HG02981 (cell line): ENCODE measurements around the gene TRIM43B.
A peak's percentile ranks its signal among the peaks of the same experiment; 100 is the strongest.
"Not testable (repeated sequence)": the region's sequence is repeated elsewhere in the genome, so short reads cannot be mapped to it uniquely, and the experiment has no call there.

Experiments used
- ATAC-seq: cut with Tn5 transposase; IDR thresholded peaks from one replicate; pipeline ENCODE4 v1.9.1; 2021; ENCODE audit warnings: mild to moderate bottlenecking, moderate library complexity; ENCODE audit not compliant: unreplicated experiment

The TRIM43B gene

GRCh38 chr2:95484654-95485053 is at the start of gene TRIM43B:
TSS of gene TRIM43B (minus strand) at chr2:95484754. CDS start at chr2:95482714, 2,040 bp downstream.
- ATAC-seq: not testable (repeated sequence)

GRCh38 chr2:95531254-95531771 is 46.8 kb upstream of the TRIM43B start:
- no peak for ATAC-seq

GRCh38 chr2:95530734-95531133 is 46.2 kb upstream of the TRIM43B start:
- ATAC-seq: peak; percentile 58

GRCh38 chr2:95526360-95527341 is 42.1 kb upstream of the TRIM43B start:
- ATAC-seq: peak; percentile 63

GRCh38 chr2:95525294-95526035 is 40.9 kb upstream of the TRIM43B start:
- no peak for ATAC-seq

- ATAC-seq: no peak
These were observed 39.6 kb upstream of the TRIM43B start for GRCh38 chr2:95524195-95524594.

- no peak for ATAC-seq
These were observed 30.2 kb upstream of the TRIM43B start for GRCh38 chr2:95514718-95515117.

GRCh38 chr2:95514226-95514625 is 29.7 kb upstream of the TRIM43B start:
- ATAC-seq: not testable (repeated sequence)

- no peak for ATAC-seq
These were observed 24.9 kb upstream of the TRIM43B start for GRCh38 chr2:95509408-95509807.

GRCh38 chr2:95505222-95505621 is 20.7 kb upstream of the TRIM43B start:
- ATAC-seq: no peak

GRCh38 chr2:95500854-95501253 is 16.3 kb upstream of the TRIM43B start:
- no peak for ATAC-seq

GRCh38 chr2:95492076-95492475 is 7.5 kb upstream of the TRIM43B start:
- ATAC-seq: not testable (repeated sequence)

- not testable (repeated sequence) for ATAC-seq
These were observed 9.5 kb downstream of the TRIM43B start for GRCh38 chr2:95475025-95475424.

- not testable (repeated sequence) for ATAC-seq
These were observed 16.6 kb downstream of the TRIM43B start for GRCh38 chr2:95467984-95468383.

GRCh38 chr2:95466572-95466971 is 18.0 kb downstream of the TRIM43B start:
- not testable (repeated sequence) for ATAC-seq

GRCh38 chr2:95463292-95463691 is 21.3 kb downstream of the TRIM43B start:
- ATAC-seq: not testable (repeated sequence)

- not testable (repeated sequence) for ATAC-seq
These were observed 39.2 kb downstream of the TRIM43B start for GRCh38 chr2:95445317-95445716.

- ATAC-seq: not testable (repeated sequence)
These were observed 42.0 kb downstream of the TRIM43B start for GRCh38 chr2:95442474-95443099.

- not testable (repeated sequence) for ATAC-seq
These were observed 48.7 kb downstream of the TRIM43B start for GRCh38 chr2:95435872-95436209.

GRCh38 chr2:95435162-95435871 is 49.2 kb downstream of the TRIM43B start:
- ATAC-seq: not testable (repeated sequence)
